Frontal cortex (tissue), 4 donors: Measurements from ENCODE around the gene MAD1L1. TPM values are rescaled to one million over a fixed set of nuclear protein-coding genes. Genes with fewer than 3 reads are reported as not detected.

Experiments
- DNase-seq, 2 donors: peaks; one replicate each; pipeline ENCODE4 v3.0.0; 2012; ENCODE audit warnings: low spot score in 2 of 2
- FAIRE-seq: peaks from 2 replicates; lab custom pipeline; 2012; peaks lifted over from hg19 to GRCh38; lab: Jason Lieb, UNC
- total RNA-seq: library from RNA; depleted of rRNA; stranded (reverse); fragments of >200 nt; gene quantifications from one replicate; pipeline ENCODE4 v1.2.3, GENCODE V29; 2014
- donor health status: control.
- donor health status: control.
- donor health status: control.

Gene MAD1L1
- total RNA-seq, 1 donor from 2014 or later: 37.1 TPM

DNA sequence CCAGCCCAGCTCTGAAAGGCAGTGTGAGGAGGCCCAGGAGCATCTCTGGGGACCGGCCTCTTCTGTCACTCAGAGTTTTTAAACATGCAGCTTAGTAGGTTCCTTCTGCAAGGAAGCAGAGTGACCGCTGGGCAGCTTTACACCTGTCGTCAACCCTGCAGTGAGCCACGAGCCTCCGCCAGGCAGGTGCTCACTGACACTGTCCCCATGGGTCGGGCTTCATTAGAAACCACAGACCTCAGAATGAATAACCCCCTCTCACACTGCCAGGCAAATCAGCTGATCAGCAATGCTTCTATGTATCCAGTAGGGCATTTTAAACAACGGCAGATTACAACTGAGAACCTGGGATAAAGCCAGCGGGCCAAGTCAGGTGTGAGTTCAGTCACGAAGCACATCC, 106.1 kb downstream of the MAD1L1 start:
- no peak for DNase-seq
- no peak for FAIRE-seq

- FAIRE-seq (no peak), DNase-seq (no peak)
Measured at GRCh38 chr7:2125931-2126330, 106.8 kb downstream of the MAD1L1 start.

DNA sequence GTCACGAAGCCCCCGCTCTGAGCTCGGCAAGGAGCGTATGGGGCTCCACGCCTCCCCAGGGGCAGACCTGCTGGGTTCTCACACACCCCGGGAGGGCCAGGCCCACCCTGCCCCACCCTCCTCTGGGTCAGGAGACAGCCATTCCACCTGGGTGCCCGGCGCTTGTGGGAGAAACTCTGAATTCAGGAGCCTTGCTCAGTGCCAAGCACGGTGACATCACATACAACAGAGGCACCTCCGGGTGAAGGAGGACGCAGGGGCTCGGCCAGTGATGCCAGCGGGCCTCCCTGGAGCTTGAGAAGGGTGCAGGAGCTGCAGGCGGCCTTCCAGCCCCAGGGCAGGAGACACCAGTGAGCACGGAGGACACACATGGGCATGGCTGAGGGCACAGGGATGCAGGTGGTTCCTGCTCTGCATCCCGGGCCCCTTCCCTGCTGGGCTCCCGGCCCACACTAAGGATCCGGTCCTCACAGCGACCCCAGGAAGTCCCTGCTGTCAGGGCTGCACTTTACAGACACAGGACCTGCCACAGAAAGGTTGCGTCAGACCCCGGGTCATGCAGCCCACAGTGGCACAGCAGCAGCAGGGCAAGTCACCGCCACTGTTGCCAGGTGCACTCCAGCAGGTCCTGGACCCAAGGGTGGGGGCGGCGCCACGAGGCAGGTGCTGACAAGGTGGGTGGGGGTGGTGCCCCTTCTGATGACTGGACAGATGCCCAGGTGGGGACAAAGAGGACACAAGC, 108.0 kb downstream of the MAD1L1 start:
- FAIRE-seq (no peak), DNase-seq (no peak)

- DNase-seq: no peak
- FAIRE-seq: no peak
Measured at GRCh38 chr7:2123916-2124315, 108.8 kb downstream of the MAD1L1 start.

- FAIRE-seq (no peak), DNase-seq (no peak)
Measured at GRCh38 chr7:2123360-2123759, 109.4 kb downstream of the MAD1L1 start.

DNA sequence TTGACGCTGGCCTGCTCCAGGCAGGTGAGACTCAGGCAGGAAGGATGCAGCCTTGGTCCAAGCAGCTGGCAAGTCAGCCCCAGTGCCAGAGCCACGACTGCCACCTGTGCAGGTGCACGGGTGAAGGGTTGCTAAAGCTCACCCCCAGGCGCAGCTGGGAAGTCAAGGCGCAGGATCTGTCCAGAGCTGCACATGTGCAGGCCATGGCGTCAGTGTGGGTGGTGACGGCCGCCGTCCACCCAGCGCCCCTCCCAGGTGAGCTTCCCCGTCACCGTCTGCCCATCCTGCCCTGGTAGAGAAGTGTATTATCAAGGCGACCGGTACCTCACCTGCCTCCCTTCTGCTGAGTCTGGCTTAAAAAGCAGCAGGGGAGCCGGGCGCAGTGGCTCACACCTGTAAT, 110.1 kb downstream of the MAD1L1 start:
- DNase-seq: no peak
- FAIRE-seq: no peak

GRCh38 chr7:2120841-2121830, 111.6 kb downstream of the MAD1L1 start:
- FAIRE-seq (no peak), DNase-seq (no peak)

- no peak for DNase-seq
- no peak for FAIRE-seq
Measured at GRCh38 chr7:2120251-2120660, 112.5 kb downstream of the MAD1L1 start.

- no peak for FAIRE-seq
Measured at GRCh38 chr7:2118630-2119190, 114.0 kb downstream of the MAD1L1 start.

DNA sequence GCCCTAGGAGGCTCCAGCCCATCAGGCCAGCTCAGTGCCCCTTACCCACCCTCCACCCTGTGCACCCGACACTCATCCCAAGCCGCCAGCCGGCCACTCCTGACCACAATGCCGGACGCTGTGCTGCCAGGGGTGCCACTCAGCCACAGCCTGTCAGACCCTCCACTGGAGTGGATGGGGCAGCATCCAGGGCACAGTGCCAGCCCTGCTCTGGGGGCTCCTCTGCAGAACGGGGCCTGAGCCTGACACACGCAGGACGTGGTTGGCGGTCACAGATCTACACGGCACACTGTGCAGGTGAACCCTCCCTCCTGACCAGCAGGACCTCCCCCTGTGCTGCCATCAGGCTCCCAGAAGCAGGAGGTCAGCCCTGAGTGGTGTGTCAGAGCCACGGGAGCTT, 114.7 kb downstream of the MAD1L1 start:
- DNase-seq (no peak), FAIRE-seq (no peak)

More at GRCh38 chr7:2118630-2119190, 114.0 kb downstream of the MAD1L1 start:
- DNase-seq: no peak

GRCh38 chr7:2117646-2118045, 115.1 kb downstream of the MAD1L1 start:
- DNase-seq (no peak), FAIRE-seq (no peak)

- FAIRE-seq: no peak
- DNase-seq: peak; percentile 64
Measured at GRCh38 chr7:2116989-2117591, 115.7 kb downstream of the MAD1L1 start.

DNA sequence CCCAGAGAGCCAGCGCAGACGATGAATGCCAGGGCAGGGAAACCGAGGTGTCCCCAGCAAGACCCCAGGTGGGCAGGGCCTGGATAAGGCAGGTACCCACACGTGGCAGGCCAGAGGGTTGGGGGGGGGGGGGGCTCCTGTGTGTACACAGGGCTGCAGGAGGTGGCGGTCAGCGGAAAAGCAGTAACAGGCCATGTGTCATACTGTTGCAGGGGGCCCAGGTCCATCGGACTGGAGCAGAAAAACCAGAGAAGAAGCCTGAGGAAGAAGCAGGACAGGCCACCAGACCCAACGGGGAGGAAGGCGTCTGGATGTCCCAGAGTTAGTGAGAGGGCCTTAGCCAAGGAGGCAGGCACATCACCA, 116.3 kb downstream of the MAD1L1 start:
- FAIRE-seq: no peak

DNA sequence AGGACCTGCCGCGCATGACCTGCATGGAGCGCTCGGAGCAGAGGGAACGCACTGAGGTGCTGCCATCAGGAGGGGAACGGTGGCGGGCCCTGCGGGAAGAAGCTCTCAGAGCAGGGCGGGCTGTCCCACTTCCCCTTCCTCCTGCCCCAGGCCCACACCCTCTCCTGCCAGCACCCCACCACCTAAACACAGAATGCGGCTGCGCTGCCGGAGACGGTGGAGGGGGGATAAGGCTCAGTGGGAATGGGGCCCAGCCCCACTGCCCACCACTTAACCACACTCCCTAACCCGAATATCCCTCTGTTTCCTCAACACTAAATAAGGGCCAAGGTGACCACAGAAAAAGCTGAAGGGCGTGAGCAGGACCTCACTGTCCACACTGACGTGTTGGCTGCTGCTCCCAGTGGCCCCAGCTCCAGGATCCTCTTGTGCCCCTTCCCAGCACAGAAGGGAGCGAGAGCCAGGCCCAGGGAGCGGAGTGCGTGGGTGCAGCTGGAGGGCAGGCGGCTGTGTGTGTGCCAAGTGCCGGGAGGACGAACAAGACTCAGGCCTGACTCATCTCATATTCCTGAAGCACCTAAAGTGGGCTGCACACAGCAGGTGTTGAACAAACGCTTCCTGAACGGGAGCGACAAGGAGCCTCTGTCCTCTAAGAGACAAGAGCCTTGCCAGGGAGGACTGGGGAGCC, 116.8 kb downstream of the MAD1L1 start:
- DNase-seq (peak in 1 of 2 donors; percentile 77), FAIRE-seq (no peak)

More for the DNA sequence above, 116.3 kb downstream of the MAD1L1 start:
- DNase-seq: no peak

DNA sequence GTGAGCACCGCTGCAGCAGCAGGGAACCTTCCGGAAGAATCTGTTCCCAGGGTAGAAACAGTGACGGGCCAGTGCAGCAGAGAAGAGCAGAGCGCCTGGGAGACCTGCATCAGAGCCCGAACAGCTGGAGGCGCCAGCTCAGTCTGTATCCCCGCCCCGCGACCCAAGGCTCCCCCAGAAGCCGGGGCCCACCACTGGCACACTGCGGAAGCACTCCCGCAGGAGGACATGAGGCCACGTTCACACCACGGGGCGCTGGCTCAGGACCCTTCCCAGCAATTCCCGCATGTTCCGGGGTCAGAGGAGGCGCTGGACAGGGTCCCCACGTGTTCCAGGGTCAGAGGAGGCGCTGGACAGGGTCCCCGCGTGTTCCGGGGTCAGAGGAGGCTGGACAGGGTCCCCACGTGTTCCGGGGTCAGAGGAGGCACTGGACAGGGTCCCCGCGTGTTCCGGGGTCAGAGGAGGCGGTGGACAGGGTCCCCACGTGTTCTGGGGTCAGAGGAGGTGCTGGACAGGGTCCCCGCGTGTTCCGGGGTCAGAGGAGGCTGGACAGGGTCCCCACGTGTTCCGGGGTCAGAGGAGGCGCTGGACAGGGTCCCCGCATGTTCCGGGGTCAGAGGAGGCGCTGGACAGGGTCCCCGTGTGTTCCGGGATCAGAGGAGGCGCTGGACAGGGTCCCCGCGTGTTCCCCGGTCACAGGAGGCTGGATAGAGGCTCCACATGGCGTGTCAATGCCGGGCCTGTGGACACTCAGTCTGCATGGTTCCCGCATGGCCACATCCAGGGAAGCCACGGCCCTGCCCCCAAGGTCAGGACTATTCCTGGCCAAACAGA, 117.6 kb downstream of the MAD1L1 start:
- DNase-seq: no peak
- no peak for FAIRE-seq

DNA sequence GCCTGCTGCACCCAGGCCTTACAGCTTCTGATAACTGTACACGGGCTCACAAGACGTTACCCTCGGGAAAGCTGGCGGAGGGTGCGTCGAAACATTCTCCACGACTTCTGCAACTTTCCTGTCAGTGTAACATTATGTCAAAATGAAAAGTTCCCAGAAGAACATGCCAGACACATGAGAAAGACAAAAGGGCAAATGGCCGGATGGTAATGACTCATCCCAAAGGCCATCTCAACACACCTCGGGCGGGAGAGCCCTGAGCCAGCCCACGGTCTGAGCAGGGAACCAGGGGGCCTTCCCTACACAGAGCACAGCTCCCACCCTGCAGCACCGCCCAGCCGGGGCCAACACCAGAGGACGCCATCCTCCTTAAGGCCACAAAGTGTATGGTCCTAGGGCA, 118.7 kb downstream of the MAD1L1 start:
- FAIRE-seq: no peak
- no peak for DNase-seq

DNA sequence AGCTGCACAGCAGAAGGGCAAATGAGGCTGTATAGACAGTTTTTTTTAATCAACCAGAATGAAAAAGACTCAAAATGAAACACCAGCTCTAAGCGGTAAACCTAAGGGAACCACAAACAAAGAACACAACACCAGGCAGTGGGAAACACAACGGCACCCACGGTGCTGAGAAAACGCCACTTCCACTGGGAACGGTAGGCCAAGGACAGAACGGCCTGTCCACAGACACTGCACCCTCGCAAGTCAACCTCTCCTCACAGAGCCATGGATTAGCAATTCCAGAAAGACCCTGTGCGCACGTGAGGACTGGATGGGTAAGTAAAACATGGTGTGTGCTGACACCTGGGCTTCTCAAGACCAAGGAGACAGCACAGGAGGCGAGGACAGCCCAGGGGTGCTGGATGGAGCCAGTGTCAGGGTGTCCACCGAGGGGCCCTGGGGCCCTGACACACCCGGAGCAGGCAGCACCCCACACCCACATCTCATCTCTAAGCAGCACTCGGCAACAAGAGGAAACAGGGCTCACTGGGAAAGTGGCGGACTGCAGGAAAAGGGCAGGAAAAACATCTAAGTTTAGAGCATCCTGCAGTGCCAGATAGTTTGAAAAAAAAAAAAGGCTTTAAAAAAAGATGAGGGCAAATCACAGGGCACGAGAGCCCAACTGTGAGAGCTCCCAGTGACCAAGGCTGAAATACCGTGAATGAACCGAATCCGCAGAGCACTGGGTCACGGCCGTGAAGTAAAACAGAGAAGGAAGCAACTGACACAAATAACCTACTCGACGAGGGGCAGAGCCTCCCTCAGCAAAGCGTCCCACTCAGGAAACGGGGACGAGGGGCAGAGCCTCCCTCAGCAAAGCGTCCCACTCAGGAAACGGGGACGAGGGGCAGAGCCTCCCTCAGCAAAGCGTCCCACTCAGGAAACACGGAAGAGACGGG, 120.2 kb downstream of the MAD1L1 start:
- DNase-seq: no peak
- no peak for FAIRE-seq

- DNase-seq (no peak), FAIRE-seq (no peak)
Measured at GRCh38 chr7:2111568-2111967, 121.2 kb downstream of the MAD1L1 start.
